GM19351 (cell line): ENCODE data around the gene BMPR1A.
A peak's percentile ranks its signal among the peaks of the same experiment; 100 is the strongest.
"Not testable (repeated sequence)": the region's sequence is repeated elsewhere in the genome, so short reads cannot be mapped to it uniquely, and the experiment has no call there.

Experiments used
- ATAC-seq: cut with Tn5 transposase; IDR thresholded peaks from one replicate; pipeline ENCODE4 v1.9.1; 2021; ENCODE audit warnings: mild to moderate bottlenecking, moderate library complexity; ENCODE audit not compliant: unreplicated experiment

BMPR1A gene

GRCh38 chr10:86963341-86963919 lies 207.0 kb downstream of the BMPR1A start:
- no peak for ATAC-seq

DNA sequence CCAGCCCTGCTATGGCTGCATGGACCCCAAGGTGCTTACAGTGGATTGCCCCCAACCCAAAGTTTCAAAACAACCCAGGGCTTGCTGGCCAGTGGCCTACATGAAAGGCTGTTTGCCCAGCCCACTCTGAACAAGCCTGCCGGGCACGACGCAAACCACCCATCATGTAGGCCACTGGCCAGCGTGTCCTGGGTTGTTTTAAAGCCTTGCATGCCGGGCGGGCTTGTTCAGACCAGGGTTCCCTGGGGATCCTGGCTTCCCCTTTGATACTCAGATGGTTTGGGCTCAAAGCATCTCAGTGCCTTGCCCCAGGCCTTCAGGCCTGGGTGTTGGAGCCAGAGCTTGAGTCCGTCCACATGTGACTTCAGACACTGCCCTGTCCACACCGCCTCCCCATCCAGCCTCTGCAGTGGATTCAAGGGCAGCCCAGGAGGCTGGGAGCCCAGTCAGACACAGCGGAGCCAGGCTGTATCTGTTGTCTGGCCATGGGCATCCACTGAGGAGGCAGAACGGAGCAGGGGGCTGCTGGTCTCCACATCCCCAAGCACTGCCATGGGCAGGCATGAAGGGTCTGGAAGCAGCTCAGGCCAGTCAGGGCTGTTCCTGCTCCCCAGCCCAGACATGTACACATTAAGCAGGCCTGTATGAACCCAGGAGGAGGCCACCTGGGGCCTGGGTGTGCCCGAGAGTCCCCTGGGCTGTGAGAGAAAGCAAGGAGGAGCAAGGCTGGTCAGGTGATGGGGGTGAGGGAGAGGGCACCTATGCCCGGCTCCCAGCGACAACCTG lies 207.8 kb downstream of the BMPR1A start:
- ATAC-seq = no peak

DNA sequence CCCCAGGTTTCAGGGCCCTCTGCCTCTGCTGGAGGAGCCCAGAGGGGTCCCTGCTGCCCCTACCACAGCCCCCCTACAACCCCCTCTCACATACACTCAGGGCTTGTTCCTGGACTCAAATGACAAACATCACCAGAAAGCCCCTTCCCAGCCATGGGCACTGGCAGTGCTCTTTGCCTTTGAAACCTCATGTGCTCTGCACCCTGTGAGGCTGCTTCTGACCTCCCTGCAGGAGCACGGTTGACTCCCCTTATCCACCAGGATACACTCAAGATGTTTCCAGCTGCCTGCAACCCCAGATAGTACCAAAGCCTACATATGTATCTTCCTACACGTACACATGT lies 208.4 kb downstream of the BMPR1A start:
- ATAC-seq = no peak

GRCh38 chr10:86965986-86966654 lies 209.7 kb downstream of the BMPR1A start:
- ATAC-seq = peak; percentile 48

DNA sequence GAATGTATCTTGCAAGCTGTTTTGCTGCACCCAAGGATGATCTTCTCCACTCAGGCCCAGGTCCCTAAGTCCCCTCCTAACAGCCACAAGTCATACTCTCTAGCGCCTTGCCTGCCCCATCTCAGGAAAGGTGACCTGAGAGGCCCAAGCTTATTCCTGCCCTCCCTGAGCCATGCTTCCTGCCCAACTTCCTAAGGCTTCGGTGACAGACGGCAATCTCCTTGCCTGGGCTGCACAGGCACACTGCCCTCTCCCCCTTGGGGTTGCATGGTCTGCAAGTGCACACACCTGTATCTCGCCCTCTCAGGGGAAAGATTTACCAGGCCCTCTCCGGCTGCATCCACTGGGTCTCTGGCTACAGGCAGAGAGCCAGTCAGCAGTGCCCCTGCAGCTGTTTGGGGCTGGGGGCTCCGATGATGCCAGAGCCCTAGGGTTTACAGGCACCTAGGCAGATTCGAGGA lies 211.1 kb downstream of the BMPR1A start:
- no peak for ATAC-seq

DNA sequence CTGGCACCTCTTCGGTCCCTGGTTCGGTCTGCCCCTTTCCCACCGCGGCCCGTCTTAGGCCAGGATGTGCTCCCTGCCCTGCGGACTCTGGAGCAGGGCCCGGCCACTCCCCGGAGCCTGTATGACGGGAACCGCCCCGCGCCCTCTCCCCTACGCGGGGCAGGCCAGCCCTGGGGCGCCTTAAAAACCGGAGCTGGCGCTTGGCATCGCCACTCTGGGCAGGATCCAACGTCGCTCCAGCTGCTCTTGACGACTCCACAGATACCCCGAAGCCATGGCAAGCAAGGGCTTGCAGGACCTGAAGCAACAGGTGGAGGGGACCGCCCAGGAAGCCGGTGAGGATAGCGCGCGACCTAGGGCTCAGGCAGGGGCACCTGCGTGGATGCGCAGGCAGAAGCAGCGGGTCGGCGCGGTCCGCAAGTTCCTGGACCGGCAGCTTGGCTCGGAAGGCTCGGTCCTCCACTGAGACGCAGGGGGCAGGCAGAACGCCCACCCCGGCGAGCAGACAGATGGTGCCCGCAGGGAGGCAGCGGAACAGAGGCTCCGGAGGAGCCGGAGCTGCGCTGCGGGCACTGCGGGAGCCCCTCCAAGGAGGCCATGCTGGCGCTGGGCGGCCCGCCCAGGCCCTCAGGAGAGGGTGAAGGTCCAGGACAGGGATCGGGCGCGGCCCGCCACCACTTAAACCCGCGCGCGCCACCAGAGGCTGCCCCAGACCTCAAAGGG lies 212.0 kb downstream of the BMPR1A start, which contains the start of gene ADIRF:
ADIRF (plus strand) TSS at position 212 of the 723 bp plus-strand sequence; CDS start at position 275, 63 bp downstream.
- ATAC-seq = no peak

DNA sequence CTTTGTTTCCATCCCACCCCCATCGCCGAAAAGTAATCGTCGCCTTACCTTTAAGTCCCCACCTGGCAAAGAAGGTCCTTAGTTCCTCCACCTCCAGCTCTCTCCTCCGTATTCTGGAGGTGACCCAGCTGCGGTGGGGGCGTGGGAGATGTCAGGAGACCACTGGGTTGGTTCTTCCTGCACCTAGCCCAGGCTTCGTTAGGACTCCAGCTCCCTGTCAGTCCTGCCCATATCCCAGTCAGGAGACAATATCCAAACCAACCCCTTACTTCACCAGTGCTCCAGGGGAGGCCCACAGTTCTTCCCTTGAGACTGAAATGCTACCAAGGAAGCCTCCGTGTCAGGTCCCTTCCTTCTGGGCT lies 212.6 kb downstream of the BMPR1A start:
- no peak for ATAC-seq

DNA sequence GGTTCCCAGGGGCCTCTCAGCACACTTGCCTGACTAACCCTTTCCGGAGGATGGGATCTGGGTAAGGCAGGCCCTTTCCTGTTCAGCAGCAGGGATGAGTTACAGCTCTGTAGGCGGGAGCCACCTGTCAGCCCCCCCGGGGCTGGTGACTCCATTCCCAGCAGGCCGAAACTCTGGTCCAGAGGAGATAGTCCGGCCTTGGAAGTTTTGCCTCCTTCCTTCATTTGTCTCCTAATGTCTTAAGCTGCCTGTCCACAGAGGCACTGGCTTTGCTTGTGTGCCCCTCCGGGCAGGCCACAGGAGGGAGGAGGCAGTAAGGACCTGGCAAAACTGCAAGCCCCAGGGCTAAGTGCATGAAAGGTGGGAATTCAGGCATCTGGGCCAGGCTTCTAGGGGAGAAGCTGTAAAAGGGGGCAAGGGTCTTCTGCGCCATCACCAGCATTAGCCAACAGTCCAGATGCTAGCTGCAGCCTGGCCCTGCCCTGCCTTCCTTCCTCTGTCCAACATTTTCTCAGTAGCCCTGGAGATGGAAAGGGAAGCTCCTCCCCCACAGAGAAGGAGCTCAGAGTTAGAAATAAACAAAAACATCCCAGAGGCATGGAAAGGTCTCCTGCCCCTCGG lies 213.1 kb downstream of the BMPR1A start:
- no peak for ATAC-seq

- ATAC-seq = no peak
Measured at GRCh38 chr10:86970162-86970981, 214.0 kb downstream of the BMPR1A start.

DNA sequence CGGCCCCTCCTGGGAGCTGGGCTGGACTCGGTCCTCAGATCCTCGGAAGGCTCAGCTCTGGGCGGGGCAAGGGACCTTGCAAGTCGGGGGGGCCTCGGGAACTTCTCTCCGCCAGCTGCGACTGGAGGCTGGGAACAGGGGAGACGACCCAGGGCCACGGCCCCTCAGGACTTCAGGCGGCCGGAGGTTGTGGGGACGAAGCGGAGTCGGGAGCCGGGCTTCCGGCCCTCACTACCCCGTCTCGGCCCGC lies 214.5 kb downstream of the BMPR1A start:
- ATAC-seq = no peak

- ATAC-seq = peak; percentile 72
Measured at GRCh38 chr10:86971232-86971991, 215.0 kb downstream of the BMPR1A start.

DNA sequence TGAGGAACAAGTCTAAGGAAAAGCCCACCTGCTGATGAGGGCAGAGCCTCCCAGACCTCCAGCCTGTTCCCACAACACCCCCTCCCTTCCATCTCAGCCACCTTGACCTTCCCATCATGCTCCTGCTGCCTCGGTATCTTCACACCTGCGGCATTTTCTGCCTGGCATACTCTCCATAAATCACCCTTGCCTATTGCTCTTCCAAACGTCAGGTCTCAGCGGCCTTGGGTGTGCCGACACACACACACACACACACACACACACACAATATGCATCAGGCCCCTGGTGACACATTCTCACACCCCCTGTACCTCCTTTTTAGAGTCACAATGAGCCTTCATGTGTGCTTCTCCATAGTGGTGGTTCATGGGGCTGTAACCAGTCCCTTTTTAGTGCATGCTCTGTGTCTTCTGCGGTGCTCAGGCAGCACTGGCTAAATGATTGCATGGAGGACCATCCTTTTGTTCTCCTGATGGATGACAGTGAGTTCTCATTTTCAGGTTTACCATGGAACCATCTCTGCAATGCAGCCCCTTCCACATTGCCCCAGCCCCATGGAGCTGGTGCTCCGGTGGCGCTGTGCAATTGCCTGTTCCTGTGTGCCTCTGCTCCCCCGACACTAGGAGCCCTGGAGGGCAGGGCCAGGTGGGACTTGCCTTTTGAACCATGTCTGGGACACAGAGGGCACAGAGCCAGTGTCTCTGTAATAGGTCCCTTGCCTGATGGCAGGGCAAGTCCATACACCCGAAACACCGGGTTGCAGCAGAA lies 216.4 kb downstream of the BMPR1A start:
- ATAC-seq = no peak

DNA sequence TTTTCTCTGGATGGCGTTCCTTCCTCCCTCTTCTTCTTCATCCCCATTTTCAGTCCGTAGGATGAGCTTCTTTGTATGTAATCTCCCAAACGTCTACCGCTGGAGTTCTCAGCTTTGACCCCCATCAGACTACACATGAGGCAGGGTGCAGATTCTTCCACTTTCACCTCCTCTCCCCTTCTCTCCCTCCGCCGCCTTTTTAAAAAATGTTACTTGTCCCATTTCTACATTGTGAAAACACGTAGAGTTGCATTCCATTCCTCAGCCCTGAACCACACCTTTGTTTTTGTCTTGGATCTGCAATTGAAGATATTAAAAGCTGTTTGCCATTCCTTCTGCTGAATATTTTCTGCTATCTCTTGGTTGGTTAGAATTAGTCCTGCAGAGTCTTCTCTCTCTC lies 218.1 kb downstream of the BMPR1A start:
- no peak for ATAC-seq

DNA sequence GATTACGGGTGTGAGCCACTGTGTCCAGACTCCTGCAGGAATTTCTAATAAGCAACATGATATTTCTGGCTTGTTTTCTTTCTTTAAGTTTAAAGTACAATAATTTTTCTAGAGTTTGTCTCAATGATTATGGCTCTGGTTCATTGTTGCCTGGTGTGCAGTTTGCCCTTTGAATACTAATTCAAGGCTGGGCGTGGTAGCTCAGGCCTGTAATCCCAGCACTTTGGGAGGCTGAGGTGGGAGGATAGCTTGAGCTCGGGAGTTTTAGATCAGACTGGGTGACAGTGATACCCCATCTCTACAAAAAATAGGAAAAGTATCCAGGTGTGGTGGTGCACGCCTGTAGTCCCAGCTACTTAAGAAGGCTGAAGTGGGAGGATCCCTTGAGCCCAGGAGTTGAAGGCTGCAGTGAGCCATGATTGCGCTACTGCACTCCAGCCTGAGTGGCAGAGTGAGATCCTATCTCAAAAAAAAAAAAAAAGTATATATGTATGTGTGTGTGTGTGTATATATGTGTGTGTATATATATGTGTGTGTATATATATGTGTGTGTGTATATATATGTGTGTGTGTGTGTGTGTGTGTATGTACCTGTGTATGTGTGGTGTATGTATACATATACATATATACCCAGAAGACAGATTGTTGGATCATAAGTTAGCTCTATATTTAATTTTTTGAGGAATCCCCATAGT lies 220.1 kb downstream of the BMPR1A start:
- no peak for ATAC-seq

DNA sequence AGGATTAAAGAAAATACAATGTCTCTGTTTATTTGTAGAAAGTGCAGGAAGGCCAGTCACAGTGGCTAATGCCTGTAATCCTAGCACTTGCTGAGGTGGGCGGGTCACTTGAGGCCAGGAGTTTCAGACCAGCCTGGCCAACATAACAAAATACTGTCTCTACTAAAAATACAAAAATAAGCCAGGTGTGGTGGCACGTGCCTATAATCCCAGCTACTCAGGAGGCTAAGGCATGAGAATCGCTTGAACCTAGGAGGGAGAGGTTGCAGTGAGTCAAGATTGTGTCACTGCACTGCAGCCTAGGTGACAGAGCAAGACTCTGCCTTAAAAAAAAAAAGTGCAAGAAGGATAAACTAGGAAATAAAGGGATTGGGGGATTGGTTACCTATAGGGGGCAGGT lies 222.0 kb downstream of the BMPR1A start:
- ATAC-seq = not testable (repeated sequence)

- no peak for ATAC-seq
Measured at GRCh38 chr10:86979296-86979818, 222.9 kb downstream of the BMPR1A start.

DNA sequence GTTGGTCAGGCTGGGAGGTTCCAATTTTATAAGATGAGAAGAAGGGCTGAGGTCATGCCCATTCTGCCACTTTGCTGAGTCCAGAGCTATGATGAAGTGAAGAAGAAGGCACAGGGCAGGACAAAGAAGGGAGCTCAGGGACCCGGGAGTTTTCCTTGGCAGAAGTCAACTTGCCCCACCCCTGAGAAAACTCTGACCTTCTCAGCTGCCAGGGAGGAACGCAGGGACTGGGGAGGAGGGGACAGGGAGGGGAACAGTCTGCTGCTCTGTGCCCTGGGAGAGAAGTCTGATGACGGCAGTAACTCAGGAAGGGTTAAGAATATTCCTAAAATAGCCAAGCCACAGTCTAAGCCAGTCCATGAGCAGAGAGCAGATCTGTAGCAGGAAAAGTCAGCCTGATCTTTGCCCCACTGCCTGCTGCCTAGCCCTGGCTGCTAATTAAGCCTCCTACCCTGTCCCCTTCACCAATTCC lies 223.6 kb downstream of the BMPR1A start:
- no peak for ATAC-seq

DNA sequence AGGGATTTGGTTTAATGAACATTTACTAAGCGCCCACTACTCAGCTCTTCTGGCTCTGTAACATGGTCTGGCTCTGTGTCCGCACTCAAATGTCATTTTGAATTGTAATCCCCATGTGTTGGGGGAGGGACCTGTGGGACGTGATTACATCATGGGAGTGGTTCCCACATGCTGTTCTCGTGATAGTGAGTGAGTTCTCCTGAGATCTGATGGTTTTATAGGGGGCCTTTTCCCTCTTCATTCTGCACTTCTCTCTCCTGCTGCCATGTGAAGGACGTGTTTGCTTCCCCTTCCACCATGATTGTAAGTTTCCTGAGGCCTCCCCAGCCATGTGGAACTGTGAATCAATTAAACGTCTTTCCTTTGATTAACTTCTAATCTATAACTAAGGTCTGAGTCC lies 224.6 kb downstream of the BMPR1A start:
- ATAC-seq = not testable (repeated sequence)
